ENCODE data around the gene FANCC. TPM values are rescaled to one million over a fixed set of nuclear protein-coding genes. Genes with fewer than 3 reads are reported as not detected.

FANCC gene
- total and polyA plus RNA-seq, 2 of the 8 experiments (the other 6 are each of a cell fraction or from before 2014, with no cell fraction given): 7.8 to 15.2 TPM

GRCh38 chr9:95103871-95104580 is 213.5 kb downstream of the FANCC start:
- H3K23me2 ChIP-seq (ENCODE audit: low read depth, low read length): peaks cover 2% of the 10 kb centered on the region; the same call in 1 of the 2 replicates
- no peaks in the 10 kb centered on the region for H3K79me2 ChIP-seq (ENCODE audit: control insufficient read depth in 1 of 2, insufficient read depth in 2 of 2, low read length in 2 of 2)
- H2BK15ac ChIP-seq (ENCODE audit: low read length): no peak overlapping the region
- no peak overlapping the region for H4K5ac ChIP-seq (ENCODE audit: insufficient read length, low read depth, low read length)
- FAIRE-seq (no peak), DNase-seq (ENCODE audit: low read depth in 1 of 2, low spot score in 2 of 2) (no peak)
- peaks cover 0 to 4% (median 0%) of the 10 kb centered on the region in 4 experiments; a peak in 1 of 8 replicates for H3K36me3 ChIP-seq (ENCODE audit: control insufficient read depth in 2 of 4, insufficient read depth in 4 of 4, low read length in 3 of 4)
- no peak overlapping the region for H2BK120ac ChIP-seq (replicated peaks; ENCODE audit: low read depth, low read length)
- no peak overlapping the region for H3K4me2 ChIP-seq (ENCODE audit: insufficient read depth in 1 of 2, low read depth in 2 of 2, low read length in 2 of 2)
- H4K91ac ChIP-seq (replicated peaks; ENCODE audit: insufficient read length, low read length): no peak overlapping the region
- no peak overlapping the region for H3K14ac ChIP-seq (ENCODE audit: insufficient read length)
- peak overlapping the region; percentile 66; the same call in 1 of the 2 replicates for H2BK5ac ChIP-seq (ENCODE audit: low read depth, low read length)
- ChIA-PET POLR2A (ENCODE audit: partially characterized antibody) (no interaction called here), CTCF (ENCODE audit: partially characterized antibody) (interaction anchor here (1.3 to 13.8 kb wide), 11 partner anchors 8 to 423 kb away, joined by 3 to 209 read pairs (median 15); no protein-coding TSS in a partner anchor)
- no peak overlapping the region for H2BK20ac ChIP-seq (ENCODE audit: low read length)
- no peak overlapping the region for H3K56ac ChIP-seq (replicated peaks; ENCODE audit: insufficient read length, low read depth, low read length)
- H2AK5ac ChIP-seq (ENCODE audit: low read depth, low read length): no peak overlapping the region
- H2BK12ac ChIP-seq (ENCODE audit: low read depth, low read length): no peak overlapping the region; the same call in 1 of the 2 replicates
- H3K4me3 ChIP-seq (ENCODE audit: extremely low read depth in 1 of 4, insufficient read depth in 2 of 4, low read depth in 3 of 4, low read length in 4 of 4): no peak overlapping the region
- peaks cover 0 to 8% (median 2%) of the 10 kb centered on the region in 4 experiments; a peak in 5 of 7 replicates for H3K4me1 ChIP-seq (replicated peaks in 1 of 4; ENCODE audit: control insufficient read depth in 3 of 4, insufficient read depth in 4 of 4, low read length in 3 of 4)
- no peak overlapping the region for H4K8ac ChIP-seq (ENCODE audit: extremely low read depth, insufficient read depth, low read length)
- no peaks in the 10 kb centered on the region for H4K20me1 ChIP-seq (replicated peaks in 1 of 2; ENCODE audit: control insufficient read depth in 1 of 2, insufficient read depth in 2 of 2, low read length in 2 of 2)
- no peak overlapping the region for H3K9ac ChIP-seq (replicated peaks in 1 of 4; ENCODE audit: extremely low read depth in 1 of 4, low read depth in 3 of 4, low read length in 3 of 4)
- no peaks in the 10 kb centered on the region for H3K27me3 ChIP-seq (replicated peaks in 1 of 4; ENCODE audit: control insufficient read depth in 3 of 4, extremely low read depth in 1 of 4, insufficient read depth in 3 of 4, low read length in 3 of 4)
- no peak overlapping the region for H2AFZ ChIP-seq (ENCODE audit: low read length)
- H3K23ac ChIP-seq (ENCODE audit: insufficient read length): no peak overlapping the region
- no peak overlapping the region for H3K18ac ChIP-seq (ENCODE audit: extremely low read depth, low read length)
- 90% methylated on average over 20 of the region's 20 CpGs; no CpG with 5 or more reads in 1 of the 2 experiments for WGBS, 2 experiments (ENCODE audit: extremely low coverage in 1 of 2, insufficient coverage in 1 of 2, insufficient read length in 1 of 2, insufficient replicate concordance in 2 of 2, low coverage in 1 of 2, low lambda C conversion rate in 2 of 2, missing lambda C conversion rate in 1 of 2)
- no peak overlapping the region for H3K27ac ChIP-seq (ENCODE audit: low read depth, low read length)
- no peak overlapping the region for H3K4ac ChIP-seq (replicated peaks; ENCODE audit: insufficient read length, low read depth, low read length)
- H3K9me3 ChIP-seq (ENCODE audit: insufficient read depth in 2 of 2, low read depth in 1 of 2, low read length in 1 of 2): no peaks in the 10 kb centered on the region
- H3K79me1 ChIP-seq (ENCODE audit: low read depth, low read length): no peaks in the 10 kb centered on the region
- TF ChIP-seq HDAC6 (IDR thresholded peaks at IDR 0.05; ENCODE audit: low read depth, low read length) (no peak), PHF8 (conservative IDR thresholded peaks at IDR 0.05; ENCODE audit: low read depth, low read length) (no peak), RBBP5 (IDR thresholded peaks at IDR 0.05; ENCODE audit: borderline replicate concordance, low read depth, low read length) (no peak), NANOG (IDR thresholded peaks at IDR 0.05; ENCODE audit: insufficient read depth, low read depth, low read length, poor library complexity, severe bottlenecking) (no peak), GTF2F1 (IDR thresholded peaks at IDR 0.05; ENCODE audit: borderline replicate concordance, low read depth, low read length) (no peak), SRF (IDR thresholded peaks at IDR 0.05; ENCODE audit: low read depth, low read length) (no peak), SIN3A (conservative IDR thresholded peaks at IDR 0.05 in 1 of 2, IDR thresholded peaks at IDR 0.05 in 1 of 2; ENCODE audit: low read depth in 1 of 2, low read length in 2 of 2) (no peak), USF2 (IDR thresholded peaks at IDR 0.05; ENCODE audit: low read length) (no peak)
